GM19099 (cell line): ENCODE data around the gene TBC1D8.

Experiments
- POLR2A ChIP-seq: IDR thresholded peaks from 3 replicates; pipeline ENCODE4 v1.6.1; 2011; ENCODE audit warnings: low read depth; ENCODE audit not compliant: insufficient read length; ENCODE audit errors: extremely low read depth

TBC1D8 gene

GRCh38 chr2:101111262-101111838, 39.8 kb downstream of the TBC1D8 start:
- no peak for TF ChIP-seq POLR2A

DNA sequence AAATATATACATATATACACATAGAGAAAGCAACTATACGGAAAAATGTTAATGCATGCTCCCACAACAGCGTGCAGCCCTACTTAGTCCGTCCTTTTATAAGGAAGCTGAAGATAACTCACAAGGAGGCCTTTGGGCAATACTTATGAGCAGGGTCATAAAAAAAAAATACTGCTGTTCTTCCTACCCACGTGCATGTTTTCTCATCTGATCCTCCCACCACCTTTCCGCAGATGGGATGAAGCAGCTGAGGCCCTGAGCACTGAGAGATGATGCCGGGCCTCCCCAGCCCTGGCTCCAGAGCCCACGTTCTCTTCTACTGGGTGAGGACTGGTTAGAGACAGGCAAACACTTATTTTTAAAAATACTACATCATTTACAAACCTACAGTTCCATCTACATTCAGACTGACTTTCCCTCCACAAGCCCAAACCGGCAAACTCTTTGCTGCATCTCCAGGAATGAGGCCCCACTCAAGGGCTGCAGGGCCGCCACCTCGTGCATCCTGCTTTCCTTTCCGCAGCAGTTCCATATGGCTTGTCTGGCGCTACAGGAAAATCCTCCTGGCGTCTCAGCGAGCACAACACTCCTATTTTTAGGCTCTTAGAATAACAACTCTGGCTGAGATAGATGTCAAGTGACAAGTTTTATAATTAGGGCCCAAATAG, 41.6 kb downstream of the TBC1D8 start:
- TF ChIP-seq POLR2A: no peak

GRCh38 chr2:101108357-101108756, 42.8 kb downstream of the TBC1D8 start:
- TF ChIP-seq POLR2A: no peak

DNA sequence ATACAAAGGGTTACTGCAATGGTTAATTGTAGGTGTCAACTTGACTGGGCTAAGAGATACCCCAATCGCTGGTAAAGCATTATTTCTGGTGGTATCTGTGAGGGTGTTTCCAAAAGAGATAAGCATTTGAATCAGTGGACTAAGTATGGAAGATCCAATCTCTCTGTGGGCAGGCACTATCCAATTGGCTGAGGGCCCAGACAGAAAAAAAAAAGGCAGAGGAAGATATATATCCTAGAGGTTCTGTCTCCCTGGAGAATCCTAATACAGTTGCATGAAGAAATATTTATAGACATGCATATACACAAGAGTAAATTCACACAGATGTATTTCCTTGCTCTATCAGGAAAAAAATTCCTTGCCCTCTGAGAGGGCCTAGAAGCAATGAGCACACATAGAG, 43.9 kb downstream of the TBC1D8 start:
- TF ChIP-seq POLR2A: no peak

DNA sequence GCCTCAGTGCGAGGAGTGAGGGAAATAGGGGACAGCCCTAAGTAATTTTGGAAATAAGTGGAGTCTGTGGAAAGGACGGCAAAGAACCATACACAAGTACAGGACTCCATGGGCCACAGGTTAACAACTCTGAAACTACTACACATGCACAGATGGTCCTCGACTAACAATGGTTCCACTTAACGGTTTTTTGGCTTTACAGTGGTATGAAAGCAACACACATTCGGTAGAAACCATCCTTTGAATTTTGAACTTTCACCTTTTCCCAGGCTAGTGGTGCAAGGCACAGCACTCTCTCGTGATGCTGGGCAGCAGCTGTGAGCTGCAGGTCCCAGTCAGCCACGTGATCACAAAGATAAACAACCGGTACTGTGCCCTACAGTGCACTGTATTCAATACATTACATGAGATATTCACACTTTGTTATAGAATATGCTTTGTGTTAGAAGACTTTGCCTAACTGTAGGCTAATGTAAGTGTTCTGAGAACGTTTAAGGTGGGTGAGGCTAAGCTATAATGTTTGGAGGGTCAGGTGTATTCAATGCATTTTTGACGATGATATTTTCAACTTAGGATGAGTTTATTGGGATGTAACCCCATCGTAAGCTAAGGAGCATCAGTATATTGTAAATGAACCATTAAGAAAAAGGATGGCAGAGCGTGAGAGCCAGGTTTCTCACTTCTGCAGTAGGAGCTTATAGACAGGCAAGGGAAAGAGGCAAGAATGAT, 44.6 kb downstream of the TBC1D8 start:
- TF ChIP-seq POLR2A: no peak

DNA sequence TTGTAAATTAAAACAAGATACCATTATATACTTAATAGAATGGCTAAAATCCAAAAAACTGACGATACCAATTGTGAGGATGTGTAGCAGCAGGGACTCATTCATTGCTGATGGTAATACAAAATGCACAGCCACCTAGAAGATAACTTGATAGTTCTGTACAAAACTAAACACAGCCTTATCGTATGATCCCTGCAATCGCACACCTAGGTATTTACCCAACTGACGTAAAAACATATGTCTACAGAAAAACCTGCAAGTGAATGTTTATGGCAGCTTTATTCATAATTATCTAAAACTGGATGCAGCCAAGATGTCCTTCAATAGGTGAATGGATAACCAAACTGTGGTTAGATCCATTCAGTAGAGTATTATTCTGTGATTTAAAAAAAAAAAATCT, 45.5 kb downstream of the TBC1D8 start:
- no peak for TF ChIP-seq POLR2A

DNA sequence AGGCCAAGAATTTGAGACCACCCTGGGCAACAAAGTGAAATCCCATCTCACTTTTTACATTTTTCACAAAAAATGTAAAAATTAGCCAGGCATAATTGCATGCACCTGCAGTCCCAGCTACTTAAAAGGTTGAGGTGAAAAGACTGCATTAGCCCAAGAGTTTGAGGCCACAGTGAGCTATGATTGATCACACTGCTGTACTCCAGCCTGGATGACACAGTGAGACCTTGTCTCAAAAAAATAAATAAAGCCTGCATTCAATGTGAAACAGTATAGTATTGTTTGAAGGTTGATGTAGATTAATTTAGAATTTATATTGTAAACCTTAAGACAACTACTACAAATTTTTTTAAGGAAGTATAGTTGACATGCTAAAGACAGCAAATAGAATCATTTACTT, 53.5 kb downstream of the TBC1D8 start:
- TF ChIP-seq POLR2A: no peak

- TF ChIP-seq POLR2A: no peak
Measured at GRCh38 chr2:101096619-101097142, 54.5 kb downstream of the TBC1D8 start.

DNA sequence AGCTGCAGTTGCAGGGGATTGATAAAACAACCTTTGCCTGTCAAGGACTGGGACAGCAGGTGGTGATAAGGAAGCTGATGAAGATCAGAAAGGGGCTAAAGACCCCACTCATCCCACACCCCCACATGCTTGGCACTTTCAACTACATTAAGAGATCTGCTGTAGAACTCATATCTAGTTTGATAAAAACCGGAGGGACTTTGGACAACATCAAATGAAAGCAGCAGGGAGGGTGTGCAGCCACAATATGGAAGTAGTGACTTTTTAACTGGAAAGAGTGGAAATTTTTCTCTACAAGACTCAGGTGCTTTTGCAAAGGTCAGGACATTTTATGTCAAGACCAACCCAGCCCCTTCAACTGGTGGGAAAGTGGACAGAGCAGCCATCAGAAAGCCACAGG, 56.8 kb downstream of the TBC1D8 start:
- TF ChIP-seq POLR2A: no peak

GRCh38 chr2:101089942-101090799, 61.0 kb downstream of the TBC1D8 start:
- no peak for TF ChIP-seq POLR2A

GRCh38 chr2:101089419-101089818, 61.8 kb downstream of the TBC1D8 start:
- no peak for TF ChIP-seq POLR2A

DNA sequence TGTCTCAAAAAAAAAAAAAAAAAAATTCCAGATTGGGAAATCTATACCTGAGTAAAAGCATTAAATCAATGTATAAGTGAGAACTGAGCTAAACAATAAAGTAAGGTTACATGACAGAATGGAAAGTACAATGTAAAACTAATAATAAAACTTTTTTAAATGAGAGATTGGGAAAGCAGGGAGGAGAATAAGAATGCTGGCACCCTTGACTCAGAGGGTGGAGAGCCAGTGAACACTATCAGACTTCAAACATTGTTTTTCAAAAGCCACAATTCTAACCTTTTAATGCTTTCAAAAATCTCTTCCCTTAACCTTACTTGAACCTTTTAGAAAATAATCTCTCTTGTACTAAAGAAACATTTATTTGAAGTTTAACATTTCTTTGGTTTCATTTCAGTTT, 63.5 kb downstream of the TBC1D8 start:
- TF ChIP-seq POLR2A: no peak

GRCh38 chr2:101083613-101084012, 67.6 kb downstream of the TBC1D8 start:
- TF ChIP-seq POLR2A: no peak

GRCh38 chr2:101082998-101083397, 68.2 kb downstream of the TBC1D8 start:
- TF ChIP-seq POLR2A: no peak

GRCh38 chr2:101081375-101081907, 69.7 kb downstream of the TBC1D8 start:
- TF ChIP-seq POLR2A: no peak

DNA sequence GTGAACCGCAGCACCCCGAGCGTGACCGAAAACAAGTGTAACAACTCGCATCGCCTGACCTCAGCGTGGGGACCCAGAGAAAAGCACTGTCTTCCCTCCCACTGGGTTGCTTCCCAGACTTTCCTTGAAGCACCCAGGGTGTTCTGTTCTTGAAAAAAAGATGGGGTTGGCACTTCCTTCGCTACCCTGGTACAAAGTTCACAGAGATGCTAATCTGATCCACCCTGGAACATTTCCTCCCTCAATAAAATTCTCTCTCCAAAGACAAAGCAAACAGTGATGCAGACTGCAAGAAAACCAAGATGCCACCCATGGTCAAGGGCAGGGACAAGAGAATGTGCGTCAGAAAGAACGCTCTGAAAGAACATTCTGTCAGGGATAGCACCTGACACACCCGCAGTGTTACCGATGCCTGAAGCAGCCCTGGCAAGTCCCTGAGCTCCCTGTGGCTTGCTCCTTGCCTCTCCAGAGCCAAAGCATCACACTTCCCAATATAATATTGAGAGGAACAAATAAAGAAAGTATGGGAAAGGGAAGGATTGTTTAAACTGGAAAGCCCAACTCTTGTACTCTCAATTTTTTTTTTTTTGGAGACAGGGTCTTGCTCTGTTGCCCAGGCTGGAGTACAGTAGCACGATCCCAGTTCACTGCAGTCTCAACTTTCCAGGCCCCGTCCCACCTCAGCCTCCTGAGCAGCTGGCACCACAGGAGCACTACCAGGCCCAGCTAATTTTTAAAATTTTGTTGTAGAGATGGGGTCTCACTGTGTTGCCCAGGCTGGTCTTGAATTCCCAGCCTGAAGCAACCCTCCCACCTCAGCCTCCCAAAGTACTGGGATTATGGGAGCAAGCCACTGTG, 70.7 kb downstream of the TBC1D8 start:
- TF ChIP-seq POLR2A: no peak
